GM13976 (cell line): ENCODE measurements around the gene RHBDF2.

Source experiments
- DNase-seq: peaks from one replicate; pipeline ENCODE4 v3.0.0; 2012; ENCODE audit warnings: low spot score
- in situ Hi-C: fragments of 300-500 bp; cut with MboI; formaldehyde crosslinking; loops from one replicate; pipeline ENCODE4 v1.12.0; 2022; ENCODE audit warnings: low sequenced_read_pairs, mixed read lengths, inconsistent platforms; ENCODE audit not compliant: unreplicated experiment
- TF ChIP-seq, protein P1 (sequence below): IDR thresholded peaks from 2 replicates; pipeline ENCODE4 v1.5.1; 2012; ENCODE audit warnings: borderline replicate concordance, mild to moderate bottlenecking; ENCODE audit not compliant: insufficient read depth; ENCODE audit errors: extremely low read depth, missing control alignments, control extremely low read depth

The RHBDF2 gene

DNA sequence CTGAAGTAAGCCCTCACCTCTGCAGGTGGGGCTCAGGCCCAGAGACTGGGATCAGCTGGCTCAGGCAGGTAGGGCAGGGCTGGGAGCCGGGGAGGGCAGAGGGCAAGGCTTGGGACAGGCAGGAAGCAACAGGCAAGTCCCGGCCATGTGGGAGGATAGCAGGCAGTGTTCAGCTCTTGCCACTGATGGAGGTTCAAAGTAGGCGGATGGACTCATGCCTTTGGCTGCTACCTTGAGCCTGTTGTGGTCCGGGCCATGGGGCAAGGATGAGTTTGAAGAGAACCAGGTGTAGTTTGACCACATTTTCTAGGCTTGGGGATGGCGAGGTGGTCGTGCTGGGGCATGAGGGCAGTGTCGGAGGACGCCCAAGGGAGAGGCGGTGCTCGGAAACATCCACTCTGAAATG, 41.3 kb upstream of the RHBDF2 start:
- no peak for DNase-seq
- TF ChIP-seq, protein P1, sequence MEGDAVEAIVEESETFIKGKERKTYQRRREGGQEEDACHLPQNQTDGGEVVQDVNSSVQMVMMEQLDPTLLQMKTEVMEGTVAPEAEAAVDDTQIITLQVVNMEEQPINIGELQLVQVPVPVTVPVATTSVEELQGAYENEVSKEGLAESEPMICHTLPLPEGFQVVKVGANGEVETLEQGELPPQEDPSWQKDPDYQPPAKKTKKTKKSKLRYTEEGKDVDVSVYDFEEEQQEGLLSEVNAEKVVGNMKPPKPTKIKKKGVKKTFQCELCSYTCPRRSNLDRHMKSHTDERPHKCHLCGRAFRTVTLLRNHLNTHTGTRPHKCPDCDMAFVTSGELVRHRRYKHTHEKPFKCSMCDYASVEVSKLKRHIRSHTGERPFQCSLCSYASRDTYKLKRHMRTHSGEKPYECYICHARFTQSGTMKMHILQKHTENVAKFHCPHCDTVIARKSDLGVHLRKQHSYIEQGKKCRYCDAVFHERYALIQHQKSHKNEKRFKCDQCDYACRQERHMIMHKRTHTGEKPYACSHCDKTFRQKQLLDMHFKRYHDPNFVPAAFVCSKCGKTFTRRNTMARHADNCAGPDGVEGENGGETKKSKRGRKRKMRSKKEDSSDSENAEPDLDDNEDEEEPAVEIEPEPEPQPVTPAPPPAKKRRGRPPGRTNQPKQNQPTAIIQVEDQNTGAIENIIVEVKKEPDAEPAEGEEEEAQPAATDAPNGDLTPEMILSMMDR, result no peak
- in situ Hi-C loops, result no loop called here

DNA sequence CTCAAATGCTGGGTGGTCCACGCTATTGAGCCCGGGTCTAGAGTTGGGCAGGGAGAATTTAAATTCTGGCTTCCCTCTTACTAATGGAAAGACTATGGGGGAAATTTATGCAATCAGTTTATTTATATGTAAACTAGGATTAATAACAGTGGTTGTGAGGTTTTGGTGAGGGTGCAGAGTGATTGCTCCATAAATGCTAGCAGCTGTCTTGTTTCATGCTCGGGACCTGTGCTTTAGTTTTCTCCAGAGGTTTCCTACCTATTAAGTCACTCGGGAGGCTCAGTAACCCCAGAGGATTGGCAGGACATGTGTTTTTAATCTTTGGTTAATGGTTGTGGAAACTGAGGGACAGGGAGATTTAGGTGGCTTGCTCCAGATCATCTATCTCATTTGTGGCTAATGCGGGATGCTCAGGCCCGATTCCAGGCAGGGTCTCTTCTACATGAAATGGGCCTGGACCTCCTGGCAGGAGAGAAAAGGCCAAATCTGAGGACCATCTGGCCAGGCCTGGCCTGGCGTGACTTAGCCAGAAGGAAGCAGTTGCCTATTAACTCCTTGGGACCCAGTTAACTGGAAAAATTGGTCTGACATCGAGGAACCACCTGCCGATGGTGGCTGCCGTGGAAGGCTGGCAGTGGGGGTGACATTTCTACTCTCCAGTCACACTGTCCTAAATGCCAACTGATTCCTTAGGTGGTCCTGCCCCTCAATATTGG, 40.7 kb upstream of the RHBDF2 start:
- in situ Hi-C loops, result no loop called here
- TF ChIP-seq, protein P1, result no peak
- no peak for DNase-seq

DNA sequence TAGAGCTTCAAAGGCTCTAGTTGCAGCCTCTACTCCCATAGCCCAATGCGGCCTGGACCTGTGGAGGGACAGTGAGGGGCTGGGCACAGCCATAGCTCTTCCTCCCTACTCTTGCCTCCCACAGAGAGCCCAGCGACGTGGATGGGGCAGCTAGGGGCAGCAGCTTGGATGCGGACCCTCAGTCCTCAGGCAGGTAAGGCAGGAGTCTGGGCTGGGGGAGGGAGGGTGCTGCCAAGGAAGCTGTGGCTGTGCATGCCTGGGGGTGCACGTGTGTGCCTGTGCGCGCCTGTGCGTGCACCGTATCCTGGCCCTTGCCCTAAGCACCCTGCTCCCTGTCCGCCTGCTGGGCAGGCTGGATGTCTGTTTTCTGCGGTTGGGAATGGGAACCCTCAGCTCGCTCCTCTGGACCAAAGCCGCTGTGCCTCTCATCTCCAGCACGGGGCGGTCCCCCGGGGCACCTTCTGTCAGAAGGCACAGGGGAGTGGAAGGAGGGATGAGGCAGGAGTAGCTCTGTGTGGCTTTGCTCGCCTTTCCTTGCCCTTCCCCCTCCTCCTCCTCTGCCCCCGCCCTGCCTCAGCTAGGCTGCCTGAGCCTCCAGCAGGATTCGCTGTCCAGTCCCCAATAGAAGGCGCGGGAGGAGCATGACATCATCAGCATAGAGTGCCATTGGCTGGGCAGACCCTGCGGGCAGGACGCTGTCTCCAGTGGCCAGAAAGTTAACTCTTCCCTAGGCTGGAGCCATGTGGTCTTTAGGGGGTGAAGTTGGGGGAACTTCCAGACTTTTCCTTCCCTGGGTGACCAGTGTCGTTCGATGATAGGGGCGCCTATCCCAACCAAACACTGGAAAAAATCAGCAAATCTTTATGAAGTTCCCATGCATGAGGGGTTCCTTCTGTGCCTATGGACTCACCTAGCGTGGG, 39.4 kb upstream of the RHBDF2 start:
- in situ Hi-C loops, result no loop called here
- TF ChIP-seq, protein P1, result no peak
- peak; percentile 69 for DNase-seq

DNA sequence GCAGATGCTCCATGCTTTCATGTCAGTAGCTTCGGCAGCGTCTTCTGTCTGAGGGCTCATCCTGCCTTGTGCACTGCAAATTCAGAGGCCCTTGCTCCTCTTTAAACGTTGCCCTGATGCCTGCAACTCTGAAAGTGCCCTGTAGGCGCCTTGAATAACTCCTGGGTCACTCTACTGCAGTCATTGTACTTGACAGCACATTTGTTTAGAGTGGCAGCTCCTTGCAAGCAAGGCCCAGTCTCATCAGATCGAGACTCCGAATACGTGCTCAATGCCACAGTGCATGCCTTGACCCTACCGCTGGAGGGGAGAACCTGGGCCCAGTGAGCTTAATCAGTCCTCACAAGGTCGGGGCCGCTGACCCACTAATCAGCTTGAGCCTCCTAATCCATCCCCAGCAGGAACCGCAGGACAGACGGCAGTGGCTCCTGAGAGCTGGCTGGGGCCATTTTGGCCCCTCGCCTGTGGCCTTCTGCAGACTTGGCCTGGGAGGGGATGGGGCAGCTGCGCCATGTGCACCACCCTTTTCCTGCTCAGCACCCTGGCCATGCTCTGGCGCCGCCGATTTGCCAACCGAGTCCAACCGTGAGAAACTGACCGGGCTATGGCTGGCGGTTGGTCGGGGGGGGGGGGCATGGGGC, 38.5 kb upstream of the RHBDF2 start, which contains the start of gene PRCD:
Gene PRCD (plus strand): TSS at position 414 of the 641 bp plus-strand sequence. CDS start 98 bp downstream, at position 512.
- no peak for DNase-seq
- TF ChIP-seq, protein P1, result no peak
- in situ Hi-C loops, result no loop called here

DNA sequence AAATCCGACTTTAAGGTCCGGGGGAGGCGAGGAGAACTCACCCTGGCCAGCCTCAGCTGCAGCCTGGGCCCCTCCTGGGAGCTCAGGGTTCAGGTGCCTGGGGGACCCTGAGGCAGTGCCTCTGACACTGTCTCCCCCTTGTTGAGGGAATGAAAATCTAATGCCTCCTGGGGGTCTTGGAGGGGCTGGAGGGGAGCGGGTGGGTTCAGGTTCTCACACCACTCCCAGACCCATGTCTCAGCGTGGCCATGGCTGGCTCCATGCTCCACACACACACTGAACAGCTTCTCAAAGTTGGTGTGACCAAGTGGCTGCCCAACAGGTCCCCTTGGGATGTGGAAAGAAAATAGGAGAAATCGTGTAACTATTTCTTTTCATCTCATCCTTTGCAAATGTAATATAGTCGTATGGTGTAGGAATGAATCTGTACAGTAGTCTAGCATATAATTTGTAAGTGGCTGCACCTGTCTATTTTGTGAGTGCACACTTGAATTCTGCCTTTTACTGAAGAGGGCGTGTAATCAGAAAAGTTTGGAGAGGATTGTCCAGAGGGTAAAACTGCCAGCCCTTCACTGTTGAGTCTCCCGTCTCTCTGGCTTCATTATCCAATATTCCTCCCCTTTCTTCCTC, 37.8 kb upstream of the RHBDF2 start:
- in situ Hi-C loops, result no loop called here
- TF ChIP-seq, protein P1, result no peak
- no peak for DNase-seq
